ENCODE data around the gene CCDC14.
"Not testable (repeated sequence)": the region's sequence is repeated elsewhere in the genome, so short reads cannot be mapped to it uniquely, and the experiment has no call there.

The CCDC14 gene

DNA sequence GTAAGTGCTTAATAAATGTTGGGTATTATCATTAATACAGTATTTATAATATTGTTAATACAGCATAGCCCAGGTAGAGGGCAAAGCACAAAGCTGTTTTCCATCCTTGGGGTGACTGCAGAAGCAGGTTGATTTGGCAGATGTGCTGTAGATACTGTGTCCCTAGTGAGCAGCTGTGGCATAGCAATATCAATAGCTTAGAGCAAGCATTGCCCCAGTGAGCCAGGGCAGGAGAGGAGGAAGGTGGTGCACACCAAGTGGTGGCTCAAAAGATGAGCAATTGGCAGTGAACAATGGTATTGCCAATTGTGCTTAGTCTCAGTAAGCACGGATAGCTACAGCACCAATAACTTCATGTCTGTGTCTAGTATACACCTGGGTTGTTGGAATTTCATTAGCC is 5.8 kb upstream of the CCDC14 start:
- DNase-seq, result not testable (repeated sequence)

GRCh38 chr3:123964793-123965192 is 3.8 kb upstream of the CCDC14 start:
- not testable (repeated sequence) for DNase-seq

GRCh38 chr3:123961508-123961856 is 453 bp upstream of the CCDC14 start:
- no peak for DNase-seq

DNA sequence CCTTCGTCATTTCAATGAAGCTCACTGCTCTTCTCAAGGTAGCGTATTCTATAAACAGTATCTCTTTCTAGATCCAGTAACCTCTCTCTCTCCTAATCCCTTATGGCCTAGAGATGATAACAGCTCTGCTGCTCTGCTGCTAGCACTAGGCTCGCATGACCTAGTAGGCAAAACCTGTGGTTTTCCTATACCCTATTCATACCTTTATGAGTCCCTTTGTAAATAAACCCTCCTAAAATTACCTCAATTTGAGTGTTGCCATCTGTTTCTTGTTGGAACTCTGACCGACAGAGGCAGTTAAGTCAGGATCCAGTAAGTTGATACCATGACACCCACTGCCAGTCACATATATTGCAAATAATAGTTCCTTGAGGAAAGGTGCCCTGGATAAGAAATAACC is 7.3 kb downstream of the CCDC14 start:
- DNase-seq, result no peak

- DNase-seq, result no peak
Measured at GRCh38 chr3:123952844-123953520, 8.0 kb downstream of the CCDC14 start.

GRCh38 chr3:123951522-123952447 is 9.2 kb downstream of the CCDC14 start:
- no peak for DNase-seq

DNA sequence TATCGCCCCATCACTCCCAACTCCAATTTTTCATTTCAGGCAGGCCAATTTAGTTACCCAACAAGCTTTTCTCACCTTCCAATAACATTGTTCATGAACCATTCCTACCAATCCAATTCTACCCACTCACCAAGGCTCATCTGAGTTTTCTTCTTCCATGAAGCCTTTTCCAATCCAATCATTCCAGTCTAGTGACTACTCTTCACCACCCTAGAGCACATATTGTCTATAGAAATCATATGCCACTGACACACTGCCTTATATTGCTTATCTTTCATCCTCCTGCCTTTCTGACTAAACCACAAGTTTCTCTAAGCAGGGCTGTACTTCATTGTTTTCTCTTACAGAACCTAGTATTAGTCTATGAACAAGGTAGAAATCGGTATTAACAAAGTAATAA is 11.4 kb downstream of the CCDC14 start:
- no peak for DNase-seq

GRCh38 chr3:123948449-123948848 is 12.6 kb downstream of the CCDC14 start:
- no peak for DNase-seq

GRCh38 chr3:123947482-123947881 is 13.5 kb downstream of the CCDC14 start:
- DNase-seq, result no peak

- no peak for DNase-seq
Measured at GRCh38 chr3:123941542-123941941, 19.5 kb downstream of the CCDC14 start.

DNA sequence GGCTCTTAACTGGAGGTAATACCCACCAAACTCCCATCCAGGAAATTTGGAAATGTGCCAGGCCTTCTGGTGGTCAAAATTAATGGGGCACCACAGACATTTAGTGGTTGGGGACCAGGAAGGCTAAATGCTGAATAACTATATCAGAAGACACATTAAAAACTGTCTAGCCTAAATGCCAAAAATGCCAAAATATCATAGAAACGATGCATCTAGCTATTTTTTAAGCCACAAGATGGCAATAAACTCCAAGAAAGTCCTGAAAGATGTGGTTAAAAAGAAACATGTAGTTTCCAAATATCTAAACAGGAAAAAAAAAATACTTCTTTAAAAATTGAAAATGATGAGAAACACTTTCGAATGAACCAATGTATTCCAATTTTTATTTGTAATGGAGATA is 19.9 kb downstream of the CCDC14 start:
- DNase-seq, result no peak

DNA sequence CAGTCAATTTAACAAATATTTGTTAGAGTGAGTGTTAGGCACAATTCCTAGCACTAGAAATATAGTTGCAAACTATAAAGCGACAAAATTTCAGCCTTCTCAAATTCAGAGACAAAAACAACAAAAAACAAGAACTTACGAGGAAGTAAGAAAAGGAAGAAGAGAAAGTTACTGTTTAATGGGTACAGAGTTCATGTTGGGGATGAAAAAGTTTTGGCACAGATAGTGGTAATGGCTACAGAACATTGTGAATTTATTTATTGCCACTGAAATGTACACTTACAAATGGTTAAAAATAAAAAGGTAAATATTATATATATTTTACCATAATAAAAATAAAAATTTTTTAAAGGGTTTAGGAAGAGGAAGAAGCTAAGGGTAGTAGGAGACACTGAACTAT is 21.3 kb downstream of the CCDC14 start:
- no peak for DNase-seq

DNA sequence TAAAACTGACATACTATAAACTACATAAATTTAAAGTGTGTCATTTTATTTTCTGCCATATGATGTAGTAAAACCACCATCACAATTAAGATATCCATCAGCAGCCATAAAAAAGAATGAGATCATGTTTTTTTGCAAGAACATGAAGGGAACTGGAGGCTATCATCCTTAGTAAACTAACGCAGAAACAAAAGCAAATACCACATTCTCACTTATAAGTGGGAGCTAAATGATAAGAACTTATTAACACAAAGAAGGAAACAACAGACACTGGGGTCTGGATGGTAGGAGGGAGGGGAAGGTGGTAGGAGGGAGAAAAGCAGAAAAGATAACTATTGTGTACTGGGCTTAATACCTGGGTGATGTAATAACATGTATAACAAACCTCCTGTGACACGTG is 24.6 kb downstream of the CCDC14 start:
- no peak for DNase-seq

DNA sequence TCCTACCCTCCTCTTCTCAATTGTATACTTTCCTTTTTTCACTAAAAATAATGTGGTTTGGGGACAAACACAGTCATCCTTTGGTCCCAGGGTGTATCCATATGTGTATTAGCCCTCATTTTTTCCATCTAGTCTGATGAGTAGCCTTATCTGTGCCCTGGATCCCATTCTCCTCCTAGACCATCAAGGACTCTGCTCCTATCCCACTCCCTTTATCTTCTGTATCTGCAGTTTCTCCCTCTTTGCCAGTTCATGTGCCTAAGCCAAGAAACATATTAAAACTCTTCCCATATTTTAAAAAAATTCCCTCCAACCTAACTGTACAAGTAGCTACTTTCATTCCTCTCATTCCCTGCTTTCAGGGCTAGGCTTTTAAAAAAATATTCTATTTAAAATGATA is 25.2 kb downstream of the CCDC14 start:
- no peak for DNase-seq

DNA sequence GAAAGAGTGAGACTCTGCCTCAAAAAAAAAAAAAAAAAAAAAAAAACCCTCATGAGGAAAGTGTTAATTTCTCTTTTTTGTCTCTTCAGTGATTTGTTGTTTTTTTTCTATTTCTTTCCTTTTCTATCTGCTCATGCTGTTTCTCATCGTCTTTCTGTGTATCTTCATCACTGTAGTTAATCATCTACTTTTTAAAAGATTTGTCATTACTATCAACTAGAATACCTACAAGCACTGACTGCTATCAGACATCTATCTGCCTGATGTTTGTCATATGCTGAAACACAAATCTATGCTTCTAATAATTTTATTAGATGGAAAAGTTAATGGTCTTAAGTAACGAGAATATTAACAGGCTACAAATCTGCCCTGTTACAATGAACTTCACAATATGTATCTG is 26.8 kb downstream of the CCDC14 start:
- DNase-seq, result no peak

DNA sequence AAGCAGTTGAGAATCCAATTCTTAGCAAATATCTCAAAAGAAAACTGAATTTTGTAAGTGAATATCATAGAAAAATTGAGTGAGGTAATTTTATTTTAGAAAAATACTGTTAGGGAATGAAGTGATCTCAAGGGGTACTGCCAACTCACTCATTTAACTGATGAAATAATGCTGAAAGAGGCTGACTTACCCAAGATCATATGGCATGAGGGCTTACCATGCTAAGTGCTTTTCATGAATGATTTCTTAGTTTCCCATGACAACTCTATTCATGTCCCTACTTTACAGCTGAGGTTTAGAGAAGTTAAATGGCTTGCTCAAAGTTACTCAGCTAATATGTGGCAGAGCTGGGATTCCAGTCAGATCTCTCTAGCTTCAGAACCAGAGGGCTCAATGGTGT is 30.6 kb downstream of the CCDC14 start:
- DNase-seq, result no peak

- no peak for DNase-seq
Measured at GRCh38 chr3:123929325-123929724, 31.7 kb downstream of the CCDC14 start.

- DNase-seq, result no peak
Measured at GRCh38 chr3:123926396-123926795, 34.6 kb downstream of the CCDC14 start.

GRCh38 chr3:123920868-123921267 is 40.2 kb downstream of the CCDC14 start:
- no peak for DNase-seq

- DNase-seq, result no peak
Measured at GRCh38 chr3:123920383-123920782, 40.6 kb downstream of the CCDC14 start.

GRCh38 chr3:123919353-123919752 is 41.7 kb downstream of the CCDC14 start:
- no peak for DNase-seq

- no peak for DNase-seq
Measured at GRCh38 chr3:123914829-123915228, 46.2 kb downstream of the CCDC14 start.

GRCh38 chr3:123909785-123910184 is 51.2 kb downstream of the CCDC14 start:
- DNase-seq, result no peak

DNA sequence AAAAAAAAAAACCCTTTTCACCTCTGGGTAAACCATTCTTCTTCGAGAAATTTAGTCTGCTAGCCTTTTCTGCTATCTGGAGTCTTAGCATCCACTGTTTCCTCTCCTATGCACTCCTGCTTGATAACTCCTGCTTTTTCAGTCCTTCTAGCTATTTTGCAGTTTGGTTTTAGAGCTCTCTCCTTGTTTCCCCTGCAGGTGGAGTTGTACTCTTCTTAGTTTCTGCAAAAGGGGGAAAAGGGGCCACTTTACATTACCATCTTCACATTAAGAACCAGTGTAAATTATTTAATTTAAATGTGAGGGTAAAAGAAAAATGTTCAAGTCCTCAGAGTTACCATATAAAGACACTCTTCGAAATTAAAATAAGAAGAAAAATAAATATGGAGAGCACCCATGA is 53.3 kb downstream of the CCDC14 start:
- no peak for DNase-seq

Data from stimulated activated CD8-positive, alpha-beta memory T cell treated with anti-CD3 and anti-CD28 coated beads, Interleukin-4, amount 100 ng/mL, for 48 hours (primary cell).